K562 (cell line): ENCODE data around the gene WDFY2. TPM values are rescaled to one million over a fixed set of nuclear protein-coding genes. Genes with fewer than 3 reads are reported as not detected.

Source experiments
- ATAC-seq: fragments of 200-7000 bp; cut with Tn5 transposase; 3 replicates; pipeline ENCODE4 v1.9.1; 2020; ENCODE audit warnings: moderate library complexity
- BruUV-seq: library from RNA; stranded (reverse); fragments of 400-500 nt; replicated peaks from 2 replicates; lab custom pipeline; 2021; lab: Mats Ljungman, UMichigan
- CTCF ChIA-PET: fragments of 300-600 bp; formaldehyde crosslinking; extraction: SDS; loops from one replicate; lab custom pipeline; 2021; ENCODE audit warnings: low intra/inter-chr PET ratio; lab: Yijun Ruan, JAX
- POLR2A ChIA-PET: fragments of 300-600, 350-650 bp; sonication (Branson Sonifier 250); formaldehyde crosslinking; extraction: SDS; loops from one replicate; lab custom pipeline; 2021; ENCODE audit warnings: antibody characterized with exemption, inconsistent platforms; lab: Yijun Ruan, JAX
- DNase-seq, 4 experiments: peaks; one replicate each; pipeline versions ENCODE4 v3.0.0 to v3.0.0-alpha.2; 2011 to 2018; ENCODE audit warnings: low spot score in 3 of 4, mixed read lengths in 3 of 4; ENCODE audit errors: extremely low read depth in 1 of 4
- FAIRE-seq: peaks from 2 replicates; lab custom pipeline; 2011; peaks lifted over from hg19 to GRCh38; lab: Jason Lieb, UNC
- H2AFZ ChIP-seq: 2 replicates; pipeline ENCODE4 v1.6.0; 2011; ENCODE audit warnings: low read depth, low read length, control low read depth, inconsistent platforms
- H3K27ac ChIP-seq: fragments of 200-600 bp; 3 replicates; pipeline ENCODE4 v1.8.0; 2011; ENCODE audit warnings: low read depth, mild to moderate bottlenecking, control low read depth, inconsistent platforms, low read length, moderate library complexity, mixed read lengths; ENCODE audit errors: extremely low read depth
- H3K27me3 ChIP-seq, 2 experiments: fragments of 300-600 bp in 1 of 2; 2 replicates in 1 of 2; 3 replicates in 1 of 2; pipeline versions ENCODE4 v1.6.0 to v1.8.0; 2011; ENCODE audit warnings: inconsistent platforms in 2 of 2, low read length in 2 of 2, mild to moderate bottlenecking in 1 of 2, mixed read lengths in 1 of 2, moderate library complexity in 1 of 2; ENCODE audit not compliant: control insufficient read depth in 2 of 2, insufficient read depth in 2 of 2
- H3K36me3 ChIP-seq: fragments of 300-600 bp; 3 replicates; pipeline ENCODE4 v1.8.0; 2011; ENCODE audit warnings: mild to moderate bottlenecking, low read length, inconsistent platforms; ENCODE audit not compliant: control insufficient read depth, insufficient read depth
- H3K4me1 ChIP-seq, 2 experiments: fragments of 200-600 bp in 1 of 2; replicated peaks in 1 of 2; 2 replicates in 1 of 2; 3 replicates in 1 of 2; pipeline versions ENCODE4 v1.5.1 to v1.8.0; 2011; ENCODE audit warnings: inconsistent platforms in 2 of 2, low read length in 2 of 2, mild to moderate bottlenecking in 1 of 2, mixed read lengths in 1 of 2, moderate library complexity in 1 of 2; ENCODE audit not compliant: control insufficient read depth in 2 of 2, insufficient read depth in 2 of 2
- H3K4me2 ChIP-seq: 2 replicates; pipeline ENCODE4 v1.6.1; 2011; ENCODE audit warnings: low read length, control low read depth, inconsistent platforms, mixed read lengths; ENCODE audit not compliant: insufficient read depth
- H3K4me3 ChIP-seq: fragments of 200-600 bp; sonication (generic), shearing (Covaris generic); 2 replicates; pipeline ENCODE4 v1.5.1; 2016; ENCODE audit warnings: control low read depth, inconsistent platforms
- H3K79me2 ChIP-seq: fragments of 200-600 bp; 3 replicates; pipeline ENCODE4 v1.8.0; 2011; ENCODE audit warnings: low read length, inconsistent platforms; ENCODE audit not compliant: control insufficient read depth, insufficient read depth
- H3K9ac ChIP-seq, 2 experiments: 2 replicates each; pipeline versions ENCODE4 v1.6.0 to v1.6.1; 2011; ENCODE audit warnings: low read depth in 2 of 2, low read length in 2 of 2, control low read depth in 1 of 2, inconsistent platforms in 1 of 2, mild to moderate bottlenecking in 1 of 2, mixed read lengths in 1 of 2; ENCODE audit not compliant: insufficient read depth in 1 of 2
- H3K9me1 ChIP-seq: one replicate; pipeline ENCODE4 v1.6.0; 2011; ENCODE audit warnings: inconsistent platforms, mild to moderate bottlenecking, low read length, moderate library complexity; ENCODE audit not compliant: control insufficient read depth, insufficient read depth
- H3K9me3 ChIP-seq: replicated peaks from 2 replicates; pipeline ENCODE4 v1.5.1; 2011; ENCODE audit warnings: low read depth, low read length, inconsistent platforms; ENCODE audit not compliant: control insufficient read depth, insufficient read depth
- H4K20me1 ChIP-seq: replicated peaks from 2 replicates; pipeline ENCODE4 v1.6.1; 2011; ENCODE audit warnings: low read length, inconsistent platforms, mixed read lengths; ENCODE audit not compliant: control insufficient read depth, insufficient read depth
- CBX2 ChIP-seq: fragments of 200-600 bp; sonication (generic); IDR thresholded peaks from one replicate; pipeline ENCODE4 v1.6.1; 2012; ENCODE audit warnings: mild to moderate bottlenecking, low read length, inconsistent platforms; ENCODE audit not compliant: insufficient read depth, poor library complexity, severe bottlenecking
- CTBP1 ChIP-seq: fragments of 450-650 bp; IDR thresholded peaks from 2 replicates; pipeline ENCODE4 v1.6.1; 2016; ENCODE audit warnings: borderline replicate concordance
- EGR1 ChIP-seq: fragments of 450-650 bp; conservative IDR thresholded peaks from 2 replicates; pipeline ENCODE4 v1.6.1; 2017; ENCODE audit warnings: mild to moderate bottlenecking
- HDAC2 ChIP-seq: fragments of 450-650 bp; IDR thresholded peaks from 2 replicates; pipeline ENCODE4 v1.6.1; 2016; ENCODE audit warnings: mild to moderate bottlenecking
- PRMT5 ChIP-seq: sonication (generic); formaldehyde crosslinking; IDR thresholded peaks from 2 replicates; pipeline ENCODE4 v1.5.0; 2020; ENCODE audit warnings: missing genetic modification reagents
- ZHX1 ChIP-seq: fragments of 150-350 bp; conservative IDR thresholded peaks from 2 replicates; pipeline ENCODE4 v1.6.1; 2014; ENCODE audit warnings: low read length
- ZNF395 ChIP-seq: fragments of 200-800 bp; sonication (Bioruptor generic); IDR thresholded peaks from 2 replicates; pipeline ENCODE4 v1.6.1; 2017; ENCODE audit warnings: missing genetic modification characterization, missing compliant biosample characterization
- ZNF79 ChIP-seq: fragments of 250-450 bp; sonication (Bioruptor Pico); IDR thresholded peaks from 2 replicates; pipeline ENCODE4 v1.4.0; 2020; ENCODE audit warnings: low read depth, mild to moderate bottlenecking, moderate library complexity
- WGBS: fragments of 100-300 bp; shearing (Covaris generic); methylation state at CpG from one replicate; pipeline ENCODE4 v1.1.6; 2016; ENCODE audit warnings: low coverage, mixed read lengths; ENCODE audit not compliant: insufficient coverage; ENCODE audit errors: missing lambda C conversion rate; 5-methylcytosine and 5-hydroxymethylcytosine counted together
- in situ Hi-C: fragments of 300-500 bp; cut with MboI; formaldehyde crosslinking; loops from 4 replicates; pipeline ENCODE4 v1.15.0; 2018; ENCODE audit warnings: inconsistent platforms, mixed read lengths
- intact Hi-C: fragments of 100-400 bp; cut with micrococcal nuclease; formaldehyde crosslinking; loops from 2 replicates; pipeline ENCODE4 v1.14.2; 2022
- polyA plus RNA-seq, 8 experiments: library from polyadenylated mRNA; depleted of rRNA in 4 of 8; stranded (reverse) in 5 of 8; unstranded in 3 of 8; fragments of >200 nt; fragmentation: Nextera tagmentation in 2 of 8; fragmentation: Illumina TruSeq in 1 of 8; extraction: Ambion mirVana in 2 of 8; extraction: Trizol in 1 of 8; gene quantifications; 2 replicates each; pipeline versions ENCODE4 v1.2.1 to v1.2.3, GENCODE V29; 2011 to 2014; ENCODE audit warnings: inconsistent platforms in 1 of 8, missing spikeins in 1 of 8
- total RNA-seq, 7 experiments: library from RNA; depleted of rRNA in 6 of 7; stranded (reverse); fragments of >200 nt in 6 of 7; fragmentation: Illumina TruSeq in 2 of 7; extraction: Trizol in 2 of 7; gene quantifications; 2 replicates each; pipeline versions ENCODE4 v1.2.1 to v1.2.3, GENCODE V29; 2011 to 2021; ENCODE audit warnings: low replicate concordance in 1 of 7
- TF ChIP-seq, protein P1 (sequence below), 2 experiments: IDR thresholded peaks; 2 replicates each; pipeline ENCODE4 v1.6.1; 2012; ENCODE audit warnings: improper control_type of control experiment in 2 of 2, low read depth in 2 of 2, low read length in 2 of 2, borderline replicate concordance in 1 of 2

WDFY2 gene
- total and polyA plus RNA-seq, 9 of the 15 experiments (the other 6 are each of a cell fraction or from before 2014, with no cell fraction given) = 0.66 to 6.4 (median 4.4) TPM

- 37% methylated on average over 10 of the region's 10 CpGs for WGBS
- DNase-seq = no peak
- no peaks in the 10 kb centered on the region for H3K36me3 ChIP-seq
- H3K9ac ChIP-seq = no peak overlapping the region; a peak in 1 of 4 replicates
- H4K20me1 ChIP-seq = no peaks in the 10 kb centered on the region
- FAIRE-seq = no peak
- in situ Hi-C loops = no loop called here
- H3K4me2 ChIP-seq = no peak overlapping the region
- H3K9me1 ChIP-seq = no peaks in the 10 kb centered on the region
- H3K4me1 ChIP-seq = peaks cover 5 to 12% of the 10 kb centered on the region in 2 experiments; a peak in 4 of 5 replicates
- H3K27me3 ChIP-seq = 0 out of 5 replicates have a peak, but pooled peaks cover 0 to 4% of the 10 kb centered on the region in 2 experiments
- POLR2A ChIA-PET = interaction anchor here (0.6 to 1.9 kb wide), 7 partner anchors 10 to 526 kb away, joined by 3 to 8 read pairs (median 3); partner anchors contain the start of gene INTS6
- TF ChIP-seq CTBP1 = 0 out of 2 replicates have a peak, but pooled peaks have one; percentile 5
- no peak for TF ChIP-seq ZNF79 (CRISPR knock-in tag)
- no peak for TF ChIP-seq ZHX1
- TF ChIP-seq, protein P1, sequence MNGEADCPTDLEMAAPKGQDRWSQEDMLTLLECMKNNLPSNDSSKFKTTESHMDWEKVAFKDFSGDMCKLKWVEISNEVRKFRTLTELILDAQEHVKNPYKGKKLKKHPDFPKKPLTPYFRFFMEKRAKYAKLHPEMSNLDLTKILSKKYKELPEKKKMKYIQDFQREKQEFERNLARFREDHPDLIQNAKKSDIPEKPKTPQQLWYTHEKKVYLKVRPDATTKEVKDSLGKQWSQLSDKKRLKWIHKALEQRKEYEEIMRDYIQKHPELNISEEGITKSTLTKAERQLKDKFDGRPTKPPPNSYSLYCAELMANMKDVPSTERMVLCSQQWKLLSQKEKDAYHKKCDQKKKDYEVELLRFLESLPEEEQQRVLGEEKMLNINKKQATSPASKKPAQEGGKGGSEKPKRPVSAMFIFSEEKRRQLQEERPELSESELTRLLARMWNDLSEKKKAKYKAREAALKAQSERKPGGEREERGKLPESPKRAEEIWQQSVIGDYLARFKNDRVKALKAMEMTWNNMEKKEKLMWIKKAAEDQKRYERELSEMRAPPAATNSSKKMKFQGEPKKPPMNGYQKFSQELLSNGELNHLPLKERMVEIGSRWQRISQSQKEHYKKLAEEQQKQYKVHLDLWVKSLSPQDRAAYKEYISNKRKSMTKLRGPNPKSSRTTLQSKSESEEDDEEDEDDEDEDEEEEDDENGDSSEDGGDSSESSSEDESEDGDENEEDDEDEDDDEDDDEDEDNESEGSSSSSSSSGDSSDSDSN (IDR thresholded peaks at IDR 0.05; ENCODE audit: borderline replicate concordance in 1 of 2, low read depth in 2 of 2, low read length in 2 of 2) = 0 out of 4 replicates have a peak, but pooled peaks of 1 of the 2 experiments have one; percentile 0
- TF ChIP-seq HDAC2 = 0 out of 2 replicates have a peak, but pooled peaks have one; percentile 1
- TF ChIP-seq CBX2 = no peak
- TF ChIP-seq ZNF395 (CRISPR knock-in tag) = 0 out of 2 replicates have a peak, but pooled peaks have one; percentile 4
- peak; percentile 60 for TF ChIP-seq EGR1
- no peak for TF ChIP-seq PRMT5
- TF ChIP-seq, all 486 proteins: peak for 5
- ATAC-seq = no peak
- H3K27ac ChIP-seq = no peak overlapping the region
- CTCF ChIA-PET = no interaction called here
- no peak overlapping the region for H3K4me3 ChIP-seq
- H3K79me2 ChIP-seq = no peaks in the 10 kb centered on the region
- no TSS peak for BruUV-seq
- H3K9me3 ChIP-seq = no peaks in the 10 kb centered on the region
- H2AFZ ChIP-seq = no peak overlapping the region
- intact Hi-C loops = no loop called here
These were observed 202.4 kb downstream of the WDFY2 start for GRCh38 chr13:51786425-51787265.
